BE2C (cell line): ENCODE measurements around the gene SART1.

Experiments
- DNase-seq: peaks from one replicate; pipeline ENCODE4 v3.0.0-alpha.2; 2020
- H3K27me3 ChIP-seq: fragments of 250-450 bp; sonication (Bioruptor Pico); 2 replicates; pipeline ENCODE4 v1.5.1; 2020; ENCODE audit warnings: mild to moderate bottlenecking
- H3K36me3 ChIP-seq: fragments of 250-450 bp; sonication (Bioruptor Pico); 2 replicates; pipeline ENCODE4 v1.5.1; 2020; ENCODE audit warnings: mild to moderate bottlenecking
- H3K4me1 ChIP-seq: fragments of 250-450 bp; sonication (Bioruptor Pico); 2 replicates; pipeline ENCODE4 v1.5.1; 2020
- H3K4me3 ChIP-seq: 2 replicates; pipeline ENCODE4 v1.5.1; 2011; ENCODE audit warnings: low read depth, low read length
- H3K9me3 ChIP-seq: fragments of 250-450 bp; sonication (Bioruptor Pico); 2 replicates; pipeline ENCODE4 v1.5.1; 2020
- TF ChIP-seq, protein P1 (sequence below): IDR thresholded peaks from 2 replicates; pipeline ENCODE4 v1.5.1; 2012; ENCODE audit warnings: mild to moderate bottlenecking, low read depth, low read length

SART1 gene

GRCh38 chr11:65967329-65967934 lies 5.9 kb downstream of the SART1 start:
- Histone ChIP-seq H3K4me3 (no peak overlapping the region), H3K36me3 (peaks cover 53% of the 10 kb centered on the region), H3K27me3 (no peaks in the 10 kb centered on the region), H3K4me1 (no peaks in the 10 kb centered on the region), H3K9me3 (no peaks in the 10 kb centered on the region)
- DNase-seq, result no peak
- TF ChIP-seq, protein P1, sequence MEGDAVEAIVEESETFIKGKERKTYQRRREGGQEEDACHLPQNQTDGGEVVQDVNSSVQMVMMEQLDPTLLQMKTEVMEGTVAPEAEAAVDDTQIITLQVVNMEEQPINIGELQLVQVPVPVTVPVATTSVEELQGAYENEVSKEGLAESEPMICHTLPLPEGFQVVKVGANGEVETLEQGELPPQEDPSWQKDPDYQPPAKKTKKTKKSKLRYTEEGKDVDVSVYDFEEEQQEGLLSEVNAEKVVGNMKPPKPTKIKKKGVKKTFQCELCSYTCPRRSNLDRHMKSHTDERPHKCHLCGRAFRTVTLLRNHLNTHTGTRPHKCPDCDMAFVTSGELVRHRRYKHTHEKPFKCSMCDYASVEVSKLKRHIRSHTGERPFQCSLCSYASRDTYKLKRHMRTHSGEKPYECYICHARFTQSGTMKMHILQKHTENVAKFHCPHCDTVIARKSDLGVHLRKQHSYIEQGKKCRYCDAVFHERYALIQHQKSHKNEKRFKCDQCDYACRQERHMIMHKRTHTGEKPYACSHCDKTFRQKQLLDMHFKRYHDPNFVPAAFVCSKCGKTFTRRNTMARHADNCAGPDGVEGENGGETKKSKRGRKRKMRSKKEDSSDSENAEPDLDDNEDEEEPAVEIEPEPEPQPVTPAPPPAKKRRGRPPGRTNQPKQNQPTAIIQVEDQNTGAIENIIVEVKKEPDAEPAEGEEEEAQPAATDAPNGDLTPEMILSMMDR, result no peak

GRCh38 chr11:65968600-65969482 lies 7.3 kb downstream of the SART1 start:
- DNase-seq, result no peak
- Histone ChIP-seq H3K27me3 (no peaks in the 10 kb centered on the region), H3K9me3 (no peaks in the 10 kb centered on the region), H3K4me3 (no peak overlapping the region), H3K4me1 (no peaks in the 10 kb centered on the region), H3K36me3 (peaks cover 51% of the 10 kb centered on the region)
- TF ChIP-seq, protein P1, result no peak

- H3K36me3 ChIP-seq, result peaks cover 32% of the 10 kb centered on the region
- no peak for DNase-seq
These were observed 10.6 kb downstream of the SART1 start for GRCh38 chr11:65972116-65972515.

GRCh38 chr11:65973439-65974110 lies 12.0 kb downstream of the SART1 start:
- Histone ChIP-seq H3K27me3 (no peaks in the 10 kb centered on the region), H3K9me3 (no peaks in the 10 kb centered on the region), H3K36me3 (peaks cover 36% of the 10 kb centered on the region), H3K4me3 (no peak overlapping the region), H3K4me1 (no peaks in the 10 kb centered on the region)
- TF ChIP-seq, protein P1, result no peak
- no peak for DNase-seq

More at GRCh38 chr11:65972116-65972515, 10.6 kb downstream of the SART1 start:
- no peaks in the 10 kb centered on the region for H3K9me3 ChIP-seq
- H3K27me3 ChIP-seq, result no peaks in the 10 kb centered on the region
- TF ChIP-seq, protein P1, result no peak
- no peaks in the 10 kb centered on the region for H3K4me1 ChIP-seq
- no peak overlapping the region for H3K4me3 ChIP-seq

- H3K4me3 ChIP-seq, result no peak overlapping the region
- no peaks in the 10 kb centered on the region for H3K4me1 ChIP-seq
- TF ChIP-seq, protein P1, result no peak
- H3K36me3 ChIP-seq, result peaks cover 36% of the 10 kb centered on the region
- no peaks in the 10 kb centered on the region for H3K27me3 ChIP-seq
- no peak for DNase-seq
- no peaks in the 10 kb centered on the region for H3K9me3 ChIP-seq
These were observed 14.2 kb downstream of the SART1 start for GRCh38 chr11:65975771-65976170.
